Neural progenitor cell (in vitro differentiated cells): ENCODE measurements around the gene ARHGEF11. TPM values are rescaled to one million over a fixed set of nuclear protein-coding genes. Genes with fewer than 3 reads are reported as not detected.

Experiments used
- DNase-seq: peaks from one replicate; pipeline ENCODE4 v3.0.0-alpha.2; 2016; ENCODE audit warnings: low spot score
- H2AFZ ChIP-seq: fragments of 200-600 bp; sonication (generic); replicated peaks from 2 replicates; pipeline ENCODE4 v1.6.1; 2016; ENCODE audit warnings: antibody characterized with exemption
- H3F3A ChIP-seq: fragments of 200-600 bp; sonication (generic); 2 replicates; pipeline ENCODE4 v1.6.1; 2016; ENCODE audit warnings: antibody characterized with exemption, low read depth
- H3K27ac ChIP-seq: fragments of 200-600 bp; sonication (generic); 2 replicates; pipeline ENCODE4 v1.5.1; 2016; ENCODE audit warnings: mild to moderate bottlenecking
- H3K27me3 ChIP-seq: fragments of 200-600 bp; sonication (generic); 2 replicates; pipeline ENCODE4 v1.6.1; 2016; ENCODE audit warnings: mild to moderate bottlenecking, moderate library complexity
- H3K36me3 ChIP-seq: fragments of 200-600 bp; sonication (generic); 2 replicates; pipeline ENCODE4 v1.5.1; 2016
- H3K4me1 ChIP-seq: fragments of 200-600 bp; sonication (generic); 2 replicates; pipeline ENCODE4 v1.6.1; 2016; ENCODE audit warnings: mixed run types
- H3K4me2 ChIP-seq: fragments of 200-600 bp; sonication (generic); 2 replicates; pipeline ENCODE4 v1.6.1; 2016
- H3K4me3 ChIP-seq: fragments of 200-600 bp; sonication (generic); 2 replicates; pipeline ENCODE4 v1.5.1; 2016
- H3K79me2 ChIP-seq: fragments of 200-600 bp; sonication (generic); 2 replicates; pipeline ENCODE4 v1.6.1; 2016; ENCODE audit warnings: low read depth
- H3K9ac ChIP-seq: fragments of 200-600 bp; sonication (generic); 2 replicates; pipeline ENCODE4 v1.6.1; 2016
- H3K9me3 ChIP-seq: fragments of 200-600 bp; sonication (generic); 2 replicates; pipeline ENCODE4 v1.5.1; 2016; ENCODE audit warnings: low read depth
- H4K20me1 ChIP-seq: fragments of 200-600 bp; sonication (generic); 2 replicates; pipeline ENCODE4 v1.6.1; 2016; ENCODE audit warnings: low read depth
- H3K27ac Mint-ChIP-seq: 3 replicates; pipeline ENCODE4 v1.8.0; 2021; ENCODE audit warnings: mixed read lengths
- H3K27me3 Mint-ChIP-seq: 2 replicates; pipeline ENCODE4 v1.8.0; 2022; ENCODE audit warnings: low read depth, mild to moderate bottlenecking, inconsistent platforms, moderate library complexity, mixed read lengths; ENCODE audit not compliant: insufficient read depth
- H3K36me3 Mint-ChIP-seq: 3 replicates; pipeline ENCODE4 v1.8.0; 2021; ENCODE audit warnings: mixed read lengths
- H3K4me1 Mint-ChIP-seq: 3 replicates; pipeline ENCODE4 v1.8.0; 2021; ENCODE audit warnings: mixed read lengths
- H3K4me3 Mint-ChIP-seq: 3 replicates; pipeline ENCODE4 v1.8.0; 2021; ENCODE audit warnings: mild to moderate bottlenecking, moderate library complexity, mixed read lengths
- H3K9me3 Mint-ChIP-seq: 3 replicates; pipeline ENCODE4 v1.8.0; 2020; ENCODE audit warnings: mixed read lengths
- CTCF ChIP-seq: fragments of 200-600 bp; sonication (generic); IDR thresholded peaks from 2 replicates; pipeline ENCODE4 v1.5.1; 2017; ENCODE audit warnings: antibody characterized with exemption, mild to moderate bottlenecking
- EZH2 ChIP-seq: fragments of 200-600 bp; sonication (generic); IDR thresholded peaks from 2 replicates; pipeline ENCODE4 v1.6.1; 2017; ENCODE audit warnings: antibody characterized with exemption, mild to moderate bottlenecking, moderate library complexity
- EZH2phosphoT487 ChIP-seq: fragments of 200-600 bp; sonication (generic); IDR thresholded peaks from 2 replicates; pipeline ENCODE4 v1.6.1; 2017; ENCODE audit warnings: antibody characterized with exemption
- total RNA-seq: library from RNA; depleted of rRNA; stranded (reverse); fragments of >200 nt; gene quantifications from 2 replicates; pipeline ENCODE4 v1.2.3, GENCODE V29; 2015; ENCODE audit warnings: low replicate concordance

Gene ARHGEF11
- total RNA-seq, 1 donor from 2014 or later = 31.9 TPM

DNA sequence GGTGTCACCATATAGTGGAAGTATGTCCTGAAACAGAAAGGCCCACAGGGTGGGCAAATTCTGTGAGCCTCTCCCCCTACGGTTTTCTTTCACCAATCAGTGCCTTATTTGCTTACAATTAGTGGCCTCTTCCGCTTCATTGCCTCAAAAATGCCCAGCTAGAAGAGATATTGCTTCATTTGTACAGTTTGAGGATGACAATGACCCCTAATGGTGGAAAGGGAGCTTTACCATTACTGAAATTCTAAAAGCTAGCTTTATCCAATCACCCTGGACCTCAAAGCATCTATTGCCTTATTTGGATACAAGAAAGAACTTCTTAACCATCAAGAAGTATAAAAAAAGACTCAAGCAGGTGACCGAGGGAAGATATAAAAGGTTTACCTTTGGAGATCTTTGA is 75.5 kb downstream of the ARHGEF11 start:
- no peak overlapping the region for H3K9ac ChIP-seq
- TF ChIP-seq EZH2 (no peak), CTCF (peak; percentile 7), EZH2phosphoT487 (no peak)
- H3K36me3 Mint-ChIP-seq = peaks cover 35% of the 10 kb centered on the region
- H3K4me3 ChIP-seq = no peak overlapping the region
- peaks cover 2% of the 10 kb centered on the region for H3K36me3 ChIP-seq
- no peak overlapping the region for H3K27ac ChIP-seq
- no peaks in the 10 kb centered on the region for H3K27me3 ChIP-seq
- H3K79me2 ChIP-seq = no peaks in the 10 kb centered on the region
- no peak overlapping the region for H3K27ac Mint-ChIP-seq
- no peaks in the 10 kb centered on the region for H3K4me1 ChIP-seq
- DNase-seq = no peak
- H3K27me3 Mint-ChIP-seq = no peaks in the 10 kb centered on the region
- H3K4me1 Mint-ChIP-seq = no peaks in the 10 kb centered on the region
- H3K9me3 ChIP-seq = no peaks in the 10 kb centered on the region
- H3K9me3 Mint-ChIP-seq = no peaks in the 10 kb centered on the region
- H3F3A ChIP-seq = no peaks in the 10 kb centered on the region
- H3K4me3 Mint-ChIP-seq = no peak overlapping the region
- no peak overlapping the region for H2AFZ ChIP-seq
- H3K4me2 ChIP-seq = no peak overlapping the region
- no peaks in the 10 kb centered on the region for H4K20me1 ChIP-seq

GRCh38 chr1:156969496-156969895 is 76.0 kb downstream of the ARHGEF11 start:
- Histone ChIP-seq H3K4me3 (no peak overlapping the region), H3K27ac (no peak overlapping the region), H3K36me3 (no peaks in the 10 kb centered on the region), H3K4me1 (no peaks in the 10 kb centered on the region), H3K9ac (no peak overlapping the region), H3K9me3 (no peaks in the 10 kb centered on the region), H3K79me2 (no peaks in the 10 kb centered on the region), H3F3A (no peaks in the 10 kb centered on the region), H2AFZ (no peak overlapping the region), H3K4me2 (no peak overlapping the region), H4K20me1 (no peaks in the 10 kb centered on the region), H3K27me3 (no peaks in the 10 kb centered on the region)
- Mint-ChIP-seq H3K4me3 (no peak overlapping the region), H3K4me1 (no peaks in the 10 kb centered on the region), H3K9me3 (no peaks in the 10 kb centered on the region), H3K27ac (no peak overlapping the region), H3K27me3 (no peaks in the 10 kb centered on the region), H3K36me3 (peaks cover 31% of the 10 kb centered on the region)
- no peak for DNase-seq
- TF ChIP-seq EZH2 = no peak
- TF ChIP-seq CTCF = no peak
- TF ChIP-seq EZH2phosphoT487 = no peak

- no peaks in the 10 kb centered on the region for H3K36me3 ChIP-seq
- H3K27ac Mint-ChIP-seq = no peak overlapping the region
- no peak for DNase-seq
- H3K36me3 Mint-ChIP-seq = peaks cover 47% of the 10 kb centered on the region
- no peak overlapping the region for H3K27ac ChIP-seq
- no peaks in the 10 kb centered on the region for H3K9me3 ChIP-seq
- H3K4me1 ChIP-seq = no peaks in the 10 kb centered on the region
- TF ChIP-seq EZH2 (no peak), EZH2phosphoT487 (no peak), CTCF (no peak)
- no peak overlapping the region for H3K4me3 Mint-ChIP-seq
- H3K79me2 ChIP-seq = no peaks in the 10 kb centered on the region
- peaks cover 3% of the 10 kb centered on the region for H3K27me3 Mint-ChIP-seq
- H3K9ac ChIP-seq = no peak overlapping the region
- H3K9me3 Mint-ChIP-seq = no peaks in the 10 kb centered on the region
- H3F3A ChIP-seq = no peaks in the 10 kb centered on the region
- no peaks in the 10 kb centered on the region for H3K27me3 ChIP-seq
- no peak overlapping the region for H2AFZ ChIP-seq
- no peaks in the 10 kb centered on the region for H3K4me1 Mint-ChIP-seq
- H3K4me2 ChIP-seq = no peak overlapping the region
- H4K20me1 ChIP-seq = no peaks in the 10 kb centered on the region
- H3K4me3 ChIP-seq = no peak overlapping the region
Observed at GRCh38 chr1:156964441-156964840, 81.1 kb downstream of the ARHGEF11 start.

- Mint-ChIP-seq H3K4me3 (no peak overlapping the region), H3K4me1 (no peaks in the 10 kb centered on the region), H3K27me3 (peaks cover 3% of the 10 kb centered on the region), H3K36me3 (peaks cover 49% of the 10 kb centered on the region), H3K9me3 (no peaks in the 10 kb centered on the region), H3K27ac (no peak overlapping the region)
- Histone ChIP-seq H3K4me1 (no peaks in the 10 kb centered on the region), H3K27ac (no peak overlapping the region), H3K4me2 (no peak overlapping the region), H3K9ac (no peak overlapping the region), H3K27me3 (no peaks in the 10 kb centered on the region), H2AFZ (no peak overlapping the region), H3F3A (no peaks in the 10 kb centered on the region), H4K20me1 (no peaks in the 10 kb centered on the region), H3K4me3 (no peak overlapping the region), H3K9me3 (no peaks in the 10 kb centered on the region), H3K79me2 (no peaks in the 10 kb centered on the region), H3K36me3 (no peaks in the 10 kb centered on the region)
- no peak for TF ChIP-seq EZH2
- TF ChIP-seq EZH2phosphoT487 = no peak
- no peak for TF ChIP-seq CTCF
- no peak for DNase-seq
Observed at GRCh38 chr1:156963621-156964020, 81.9 kb downstream of the ARHGEF11 start.
